ENCODE data around the gene KLHL24.

- TF ChIP-seq POLR2AphosphoS5 (IDR thresholded peaks at IDR 0.05; ENCODE audit: low read depth, low read length) (no peak), POLR2A (IDR thresholded peaks at IDR 0.05; ENCODE audit: low read depth, low read length) (no peak), SPI1 (IDR thresholded peaks at IDR 0.05; ENCODE audit: low read depth, low read length) (no peak), POU2F2 (IDR thresholded peaks at IDR 0.05; ENCODE audit: low read depth, low read length) (no peak), TAF1 (IDR thresholded peaks at IDR 0.05; ENCODE audit: low read depth, low read length) (no peak)
These were observed 76.1 kb downstream of the KLHL24 start for GRCh38 chr3:183711516-183711915.
